ENCODE data around the gene MARCHF2.

The MARCHF2 gene

DNA sequence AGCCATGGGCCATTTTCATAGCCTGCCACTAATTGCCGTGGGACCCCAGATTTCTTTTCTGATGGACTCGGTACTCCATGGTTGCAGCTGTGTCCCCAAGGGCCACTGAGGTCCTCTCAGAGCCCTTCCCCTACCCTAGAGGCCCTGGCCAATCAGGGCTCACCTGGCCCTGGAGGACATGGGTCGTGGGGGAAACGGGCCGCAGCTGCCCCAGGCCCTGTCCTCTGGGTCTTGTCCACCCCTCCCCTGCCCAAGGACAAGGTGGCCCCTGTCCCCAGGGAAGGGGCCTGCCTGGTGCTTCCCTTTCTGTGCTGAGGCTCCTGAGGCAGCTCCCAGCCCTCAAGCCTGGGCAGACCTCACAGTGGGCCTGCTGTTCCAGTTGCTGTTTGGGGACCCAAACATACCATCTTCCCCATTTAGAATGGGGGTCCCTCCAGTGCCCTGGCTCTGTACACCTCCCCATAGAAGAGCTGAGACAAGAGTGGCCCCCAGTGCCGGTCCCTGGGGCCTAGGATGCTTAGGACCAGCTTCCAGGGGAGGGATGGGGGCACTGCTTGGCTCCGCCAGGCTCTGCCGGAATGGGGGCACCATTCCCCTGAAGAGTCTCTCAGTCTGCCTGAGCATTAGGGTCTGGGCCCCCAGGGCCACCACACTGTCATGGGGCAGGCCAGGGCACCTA is 19.8 kb upstream of the MARCHF2 start:
- Histone ChIP-seq H3K36me3 (ENCODE audit: insufficient read depth, low read length) (no peaks in the 10 kb centered on the region; the same call in 1 of the 2 replicates), H3K9ac (ENCODE audit: low read depth, low read length) (no peak overlapping the region), H3K9me3 (ENCODE audit: control insufficient read depth, insufficient read depth, low read length) (no peaks in the 10 kb centered on the region), H3K4me1 (ENCODE audit: insufficient read depth, low read length) (peaks cover 16% of the 10 kb centered on the region; the same call in 1 of the 2 replicates)

GRCh38 chr19:8393871-8394250 is 19.2 kb upstream of the MARCHF2 start:
- peaks cover 17% of the 10 kb centered on the region; the same call in 1 of the 2 replicates for H3K4me1 ChIP-seq (ENCODE audit: insufficient read depth, low read length)
- H3K36me3 ChIP-seq (ENCODE audit: insufficient read depth, low read length): no peaks in the 10 kb centered on the region; the same call in 1 of the 2 replicates
- no peaks in the 10 kb centered on the region for H3K9me3 ChIP-seq (ENCODE audit: control insufficient read depth, insufficient read depth, low read length)
- H3K9ac ChIP-seq (ENCODE audit: low read depth, low read length): no peak overlapping the region

DNA sequence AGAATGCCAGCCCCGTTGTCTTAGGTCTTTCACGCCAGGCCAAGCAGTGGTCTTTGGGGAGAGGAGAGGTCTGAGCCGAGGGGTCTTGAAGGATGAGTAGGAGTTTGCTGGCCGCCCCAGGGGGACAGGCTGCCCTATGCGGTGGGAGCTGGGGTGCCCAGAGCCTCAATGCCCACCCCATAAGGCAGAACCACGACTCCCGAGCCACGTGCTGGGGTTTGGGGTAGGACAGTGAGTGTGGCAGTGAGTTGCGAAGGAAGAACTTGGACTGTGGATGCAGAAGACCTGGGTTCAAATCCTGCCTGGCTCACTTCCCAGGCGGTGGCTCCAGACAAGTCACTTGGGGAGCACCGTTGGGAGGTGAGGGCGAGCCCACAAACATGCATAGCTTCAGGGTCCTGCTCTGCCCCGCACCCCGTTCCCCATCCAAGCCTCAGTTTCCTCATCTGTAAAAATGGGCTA is 17.5 kb upstream of the MARCHF2 start:
- Histone ChIP-seq H3K9ac (ENCODE audit: low read depth, low read length) (no peak overlapping the region), H3K4me1 (ENCODE audit: insufficient read depth, low read length) (peaks cover 17% of the 10 kb centered on the region; the same call in 1 of the 2 replicates), H3K9me3 (ENCODE audit: control insufficient read depth, insufficient read depth, low read length) (no peaks in the 10 kb centered on the region), H3K36me3 (ENCODE audit: insufficient read depth, low read length) (no peaks in the 10 kb centered on the region; the same call in 1 of the 2 replicates)

GRCh38 chr19:8396185-8396562 is 16.9 kb upstream of the MARCHF2 start:
- Histone ChIP-seq H3K4me1 (ENCODE audit: insufficient read depth, low read length) (peaks cover 17% of the 10 kb centered on the region; the same call in 1 of the 2 replicates), H3K9me3 (ENCODE audit: control insufficient read depth, insufficient read depth, low read length) (no peaks in the 10 kb centered on the region), H3K9ac (ENCODE audit: low read depth, low read length) (no peak overlapping the region), H3K36me3 (ENCODE audit: insufficient read depth, low read length) (no peaks in the 10 kb centered on the region; the same call in 1 of the 2 replicates)

DNA sequence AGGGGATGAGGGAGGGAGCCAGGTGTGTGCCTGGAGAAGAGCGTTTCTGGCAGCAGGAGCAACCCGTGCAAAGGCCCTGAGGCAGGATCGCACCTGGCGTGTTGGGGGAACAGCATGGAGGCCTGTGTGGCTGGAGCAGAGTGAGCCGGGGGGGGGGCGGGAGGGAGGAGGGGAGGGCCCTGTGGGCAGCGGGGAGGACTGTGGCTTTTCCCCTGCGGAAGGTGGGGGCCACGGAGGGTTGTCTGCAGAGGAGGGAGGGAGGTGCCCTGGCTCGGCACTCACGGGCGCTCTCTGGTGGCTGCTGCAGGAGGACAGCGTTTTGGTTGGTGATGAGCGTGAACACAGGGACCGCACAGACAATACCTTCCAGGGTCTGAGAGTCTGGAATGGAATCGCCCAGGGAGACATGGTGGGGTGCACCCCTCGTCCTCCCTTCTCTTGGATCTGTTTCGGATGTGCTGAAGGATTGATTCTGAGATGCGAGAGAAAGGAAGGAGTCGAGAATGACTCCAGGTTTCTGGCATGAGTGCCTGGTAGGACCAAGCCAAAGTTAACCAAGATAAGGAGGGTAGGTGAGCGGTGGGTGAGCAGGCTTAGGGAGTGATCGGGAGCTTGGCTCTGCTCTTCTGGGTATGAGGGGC is 16.4 kb upstream of the MARCHF2 start:
- Histone ChIP-seq H3K9ac (ENCODE audit: low read depth, low read length) (no peak overlapping the region), H3K9me3 (ENCODE audit: control insufficient read depth, insufficient read depth, low read length) (no peaks in the 10 kb centered on the region), H3K36me3 (ENCODE audit: insufficient read depth, low read length) (no peaks in the 10 kb centered on the region; the same call in 1 of the 2 replicates), H3K4me1 (ENCODE audit: insufficient read depth, low read length) (peaks cover 17% of the 10 kb centered on the region; the same call in 1 of the 2 replicates)

DNA sequence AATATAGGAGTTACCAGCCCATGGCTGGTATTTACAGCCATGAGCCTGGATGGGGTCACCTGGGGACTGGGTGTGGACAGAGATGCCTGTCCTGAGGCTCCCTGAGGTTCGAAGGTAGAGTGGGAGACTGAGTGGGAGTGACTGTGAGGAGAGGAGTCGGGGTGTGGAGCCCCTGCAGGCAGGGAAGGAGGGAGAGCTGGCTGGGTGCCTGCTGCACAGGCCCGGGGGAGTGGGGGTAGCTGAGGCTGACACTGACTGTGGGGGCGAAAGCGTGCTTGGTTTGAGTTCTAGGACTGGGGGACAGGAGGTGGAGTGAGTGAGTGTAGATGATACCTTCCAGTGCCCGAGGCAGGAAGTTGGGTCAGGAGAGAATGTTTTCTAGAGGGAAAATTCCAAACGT is 15.8 kb upstream of the MARCHF2 start:
- Histone ChIP-seq H3K36me3 (ENCODE audit: insufficient read depth, low read length) (no peaks in the 10 kb centered on the region), H3K4me1 (ENCODE audit: insufficient read depth, low read length) (peaks cover 17% of the 10 kb centered on the region; the same call in 1 of the 2 replicates), H3K9me3 (ENCODE audit: control insufficient read depth, insufficient read depth, low read length) (no peaks in the 10 kb centered on the region), H3K9ac (ENCODE audit: low read depth, low read length) (no peak overlapping the region)

DNA sequence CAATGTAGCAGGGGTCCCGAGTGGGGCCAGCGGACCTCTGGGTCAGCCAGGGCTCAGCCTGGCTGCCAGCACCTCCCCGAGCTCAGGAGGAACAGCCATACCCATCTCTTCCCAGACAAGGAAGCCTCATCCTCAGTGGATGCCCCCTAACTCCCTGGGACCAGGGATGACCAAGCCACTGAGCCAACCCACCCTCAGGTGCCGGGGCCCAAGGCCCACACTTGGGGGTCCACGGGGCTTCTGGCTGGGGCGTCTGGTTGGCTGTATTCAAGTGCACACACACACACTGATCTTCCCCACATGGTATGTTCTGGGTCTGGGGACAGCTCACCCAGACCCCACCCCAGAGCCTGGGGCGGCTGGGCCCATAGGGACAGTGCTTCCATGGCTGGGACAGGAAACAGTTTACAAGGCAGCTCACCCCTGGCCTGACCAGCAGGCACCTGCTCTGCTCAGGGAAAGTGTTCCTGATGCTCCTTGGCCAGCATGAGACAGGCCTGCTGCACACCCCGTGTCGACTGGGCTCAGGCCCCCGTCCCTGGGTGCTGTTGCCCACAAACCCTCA is 15.3 kb upstream of the MARCHF2 start:
- Histone ChIP-seq H3K9me3 (ENCODE audit: control insufficient read depth, insufficient read depth, low read length) (no peaks in the 10 kb centered on the region), H3K9ac (ENCODE audit: low read depth, low read length) (no peak overlapping the region; the same call in 1 of the 2 replicates), H3K36me3 (ENCODE audit: insufficient read depth, low read length) (no peaks in the 10 kb centered on the region), H3K4me1 (ENCODE audit: insufficient read depth, low read length) (peaks cover 17% of the 10 kb centered on the region; the same call in 1 of the 2 replicates)

DNA sequence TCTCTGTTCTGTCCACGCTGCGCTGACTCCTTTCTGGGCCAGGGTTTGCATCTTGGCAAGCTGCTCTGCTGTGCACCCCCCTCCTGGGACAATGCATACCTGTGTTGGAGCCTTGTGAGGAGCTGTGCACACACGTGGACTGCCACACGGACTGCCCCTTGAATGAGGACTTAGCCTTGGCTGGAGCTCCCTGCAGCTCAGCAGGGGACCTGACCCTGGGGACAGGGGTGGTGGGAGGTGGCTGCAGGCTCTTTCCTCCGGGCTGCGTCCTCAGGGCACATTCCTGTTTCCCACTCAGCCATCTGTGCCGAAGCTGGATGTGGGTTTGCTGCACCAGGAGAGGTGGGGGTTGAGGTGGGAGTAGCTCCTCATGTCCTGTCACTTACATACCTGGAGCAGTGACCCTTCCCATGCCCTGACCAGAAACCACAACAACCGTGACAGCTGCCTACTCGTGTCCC is 14.8 kb upstream of the MARCHF2 start:
- no peaks in the 10 kb centered on the region for H3K36me3 ChIP-seq (ENCODE audit: insufficient read depth, low read length)
- H3K9me3 ChIP-seq (ENCODE audit: control insufficient read depth, insufficient read depth, low read length): no peaks in the 10 kb centered on the region
- H3K4me1 ChIP-seq (ENCODE audit: insufficient read depth, low read length): peaks cover 17% of the 10 kb centered on the region; the same call in 1 of the 2 replicates
- H3K9ac ChIP-seq (ENCODE audit: low read depth, low read length): no peak overlapping the region

GRCh38 chr19:8399681-8400188 is 13.4 kb upstream of the MARCHF2 start:
- no peaks in the 10 kb centered on the region for H3K9me3 ChIP-seq (ENCODE audit: control insufficient read depth, insufficient read depth, low read length)
- peaks cover 17% of the 10 kb centered on the region; the same call in 1 of the 2 replicates for H3K4me1 ChIP-seq (ENCODE audit: insufficient read depth, low read length)
- no peak overlapping the region for H3K9ac ChIP-seq (ENCODE audit: low read depth, low read length)
- H3K36me3 ChIP-seq (ENCODE audit: insufficient read depth, low read length): no peaks in the 10 kb centered on the region

DNA sequence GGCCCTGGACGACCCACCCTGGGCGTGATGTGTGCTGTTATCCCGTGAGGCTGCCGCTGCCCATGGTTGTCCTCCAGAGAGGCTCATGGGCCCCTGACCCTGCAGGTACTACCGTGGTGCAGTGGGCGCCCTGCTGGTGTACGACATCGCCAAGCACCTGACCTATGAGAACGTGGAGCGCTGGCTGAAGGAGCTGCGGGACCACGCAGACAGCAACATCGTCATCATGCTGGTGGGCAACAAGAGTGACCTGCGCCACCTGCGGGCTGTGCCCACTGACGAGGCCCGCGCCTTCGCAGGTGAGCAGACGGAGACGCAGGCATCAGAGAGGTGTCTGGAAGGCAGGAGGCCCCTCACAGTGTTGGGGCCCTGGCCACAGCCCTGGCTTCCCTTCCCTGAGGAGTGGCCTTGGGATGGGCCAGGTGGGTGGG is 11.1 kb upstream of the MARCHF2 start:
- H3K36me3 ChIP-seq (ENCODE audit: insufficient read depth, low read length): no peaks in the 10 kb centered on the region
- no peaks in the 10 kb centered on the region for H3K9me3 ChIP-seq (ENCODE audit: control insufficient read depth, insufficient read depth, low read length)
- H3K4me1 ChIP-seq (ENCODE audit: insufficient read depth, low read length): peaks cover 15% of the 10 kb centered on the region; the same call in 1 of the 2 replicates
- no peak overlapping the region for H3K9ac ChIP-seq (ENCODE audit: low read depth, low read length)

DNA sequence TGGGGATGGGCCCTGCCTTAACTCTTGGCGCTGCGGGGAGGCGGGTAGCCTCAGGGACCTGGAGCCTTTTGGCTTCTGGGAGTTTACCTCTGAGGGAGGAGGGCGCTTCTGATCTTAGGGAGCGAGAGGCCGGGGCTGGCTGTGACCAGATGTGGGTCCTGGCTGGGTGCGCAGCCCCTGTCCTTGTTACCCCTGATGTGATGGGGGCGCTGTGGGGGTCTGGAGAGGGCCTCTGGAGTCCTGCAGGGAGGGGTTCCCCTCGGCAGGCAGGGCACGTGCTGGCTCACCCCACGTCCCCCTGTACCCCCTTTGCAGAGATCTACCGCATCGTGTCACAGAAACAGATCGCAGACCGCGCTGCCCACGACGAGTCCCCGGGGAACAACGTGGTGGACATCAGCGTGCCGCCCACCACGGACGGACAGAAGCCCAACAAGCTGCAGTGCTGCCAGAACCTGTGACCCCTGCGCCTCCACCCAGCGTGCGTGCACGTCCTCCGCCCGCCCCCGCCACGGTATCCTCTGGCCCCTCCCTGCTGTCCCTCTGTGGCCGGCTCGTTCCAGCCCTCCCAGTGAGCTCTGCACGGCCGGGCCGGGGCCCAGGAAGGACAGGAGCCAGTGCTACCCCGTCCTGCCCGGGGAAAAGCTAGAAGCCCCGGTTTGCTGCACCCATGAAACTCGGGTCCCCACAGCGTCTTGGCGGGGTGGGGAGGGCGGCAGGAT is 9.8 kb upstream of the MARCHF2 start:
- H3K36me3 ChIP-seq (ENCODE audit: insufficient read depth, low read length): no peaks in the 10 kb centered on the region
- no peaks in the 10 kb centered on the region for H3K9me3 ChIP-seq (ENCODE audit: control insufficient read depth, insufficient read depth, low read length)
- no peak overlapping the region for H3K9ac ChIP-seq (ENCODE audit: low read depth, low read length)
- peaks cover 2% of the 10 kb centered on the region; the same call in 1 of the 2 replicates for H3K4me1 ChIP-seq (ENCODE audit: insufficient read depth, low read length)

- Histone ChIP-seq H3K9ac (ENCODE audit: low read depth, low read length) (no peak overlapping the region), H3K9me3 (ENCODE audit: control insufficient read depth, insufficient read depth, low read length) (no peaks in the 10 kb centered on the region), H3K36me3 (ENCODE audit: insufficient read depth, low read length) (no peaks in the 10 kb centered on the region)
These were observed 9.3 kb upstream of the MARCHF2 start for GRCh38 chr19:8403820-8404109.

DNA sequence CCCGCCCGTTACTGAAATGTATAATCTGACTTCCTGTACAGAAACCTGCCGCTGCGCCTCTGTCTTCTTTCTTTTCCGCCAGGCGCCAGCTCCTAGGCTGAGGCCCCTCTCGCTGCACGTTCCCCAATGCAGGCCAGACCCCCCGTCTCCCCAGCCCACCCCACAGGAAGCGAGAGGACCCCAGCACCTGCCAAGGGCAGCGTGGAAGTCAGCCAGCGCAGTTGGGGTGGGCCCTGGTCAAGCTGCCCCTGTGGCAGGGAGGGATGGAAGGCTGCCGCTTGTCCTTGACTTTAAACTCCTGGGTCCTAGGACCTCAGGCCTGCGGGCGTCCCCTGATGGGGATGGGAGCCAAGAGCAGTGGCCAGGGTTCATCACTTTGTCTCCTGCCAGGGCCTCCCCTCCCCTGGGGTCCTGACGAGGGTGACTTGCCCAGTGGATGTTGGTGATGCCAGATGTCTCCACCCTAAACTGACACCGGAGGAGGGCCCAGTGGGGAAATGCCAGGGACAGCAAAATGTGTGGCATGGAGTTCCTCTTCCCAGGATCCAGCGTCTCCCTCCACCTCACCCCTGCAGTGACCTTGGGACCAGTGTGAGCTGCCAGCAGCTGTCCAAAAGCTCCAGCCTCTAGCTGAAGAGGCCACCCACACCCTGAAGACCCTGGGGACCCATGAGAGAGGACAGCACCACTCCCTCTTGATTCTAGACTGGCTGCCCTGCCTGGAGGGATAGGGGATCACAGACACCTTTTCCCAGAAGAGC is 8.5 kb upstream of the MARCHF2 start:
- Histone ChIP-seq H3K9ac (ENCODE audit: low read depth, low read length) (no peak overlapping the region), H3K4me1 (ENCODE audit: insufficient read depth, low read length) (no peaks in the 10 kb centered on the region), H3K9me3 (ENCODE audit: control insufficient read depth, insufficient read depth, low read length) (no peaks in the 10 kb centered on the region), H3K36me3 (ENCODE audit: insufficient read depth, low read length) (no peaks in the 10 kb centered on the region)

More at GRCh38 chr19:8403820-8404109, 9.3 kb upstream of the MARCHF2 start:
- no peaks in the 10 kb centered on the region for H3K4me1 ChIP-seq (ENCODE audit: insufficient read depth, low read length)

Data from ES-I3 (cell line).